Measurements from ENCODE around the gene KHK.

KHK gene

GRCh38 chr2:27065128-27065527 is 21.4 kb upstream of the KHK start:
- no peak for TF ChIP-seq CTCF (conservative IDR thresholded peaks at IDR 0.05)
- H3K27ac ChIP-seq: no peak overlapping the region

GRCh38 chr2:27067385-27067784 is 19.2 kb upstream of the KHK start:
- no peak for TF ChIP-seq CTCF (conservative IDR thresholded peaks at IDR 0.05)

GRCh38 chr2:27069436-27069835 is 17.1 kb upstream of the KHK start:
- no peak overlapping the region; the same call in 1 of the 2 replicates for H3K27ac ChIP-seq
- no peak for TF ChIP-seq CTCF (conservative IDR thresholded peaks at IDR 0.05)

More at GRCh38 chr2:27067385-27067784, 19.2 kb upstream of the KHK start:
- H3K27ac ChIP-seq: no peak overlapping the region

GRCh38 chr2:27069961-27070618 is 16.5 kb upstream of the KHK start:
- H3K27ac ChIP-seq: peak overlapping the region; percentile 85; the same call in 1 of the 2 replicates
- no peak for TF ChIP-seq CTCF (conservative IDR thresholded peaks at IDR 0.05)

GRCh38 chr2:27070653-27071276 is 15.8 kb upstream of the KHK start:
- H3K27ac ChIP-seq: peak overlapping the region; percentile 85
- TF ChIP-seq CTCF (conservative IDR thresholded peaks at IDR 0.05): no peak

GRCh38 chr2:27071277-27071989 is 15.1 kb upstream of the KHK start, which contains the start of gene OST4:
Gene OST4 (minus strand): TSS chr2:27071654.
- TF ChIP-seq CTCF (conservative IDR thresholded peaks at IDR 0.05): no peak
- H3K27ac ChIP-seq: peak within 1 kb of the TSS; percentile 85
